H9 (cell line): Measurements from ENCODE around the gene PRKCZ. TPM values are rescaled to one million over a fixed set of nuclear protein-coding genes. Genes with fewer than 3 reads are reported as not detected.

ENCODE experiments used
- DNase-seq: peaks from one replicate; pipeline ENCODE4 v3.0.0-alpha.2; 2017
- H2AFZ ChIP-seq: one replicate; pipeline ENCODE4 v1.6.1; 2013; ENCODE audit warnings: mild to moderate bottlenecking, low read length, control low read depth, moderate library complexity
- H2AK5ac ChIP-seq: 2 replicates; pipeline ENCODE4 v1.6.1; 2013; ENCODE audit warnings: low read length, control low read depth, mixed read lengths; ENCODE audit not compliant: insufficient read length
- H2BK120ac ChIP-seq: one replicate; pipeline ENCODE4 v1.6.1; 2013; ENCODE audit warnings: low read depth, mild to moderate bottlenecking, low read length, control low read depth, inconsistent platforms; ENCODE audit not compliant: poor library complexity, severe bottlenecking
- H2BK12ac ChIP-seq: 2 replicates; pipeline ENCODE4 v1.6.1; 2013; ENCODE audit warnings: low read length, control low read depth, mixed read lengths, low read depth; ENCODE audit not compliant: insufficient read length
- H2BK15ac ChIP-seq: 2 replicates; pipeline ENCODE4 v1.6.1; 2013; ENCODE audit warnings: low read depth, low read length, control low read depth
- H2BK20ac ChIP-seq: one replicate; pipeline ENCODE4 v1.6.1; 2013; ENCODE audit warnings: low read depth, mild to moderate bottlenecking, low read length, control low read depth, inconsistent platforms; ENCODE audit not compliant: poor library complexity, severe bottlenecking
- H2BK5ac ChIP-seq: 2 replicates; pipeline ENCODE4 v1.6.1; 2013; ENCODE audit warnings: low read length, control low read depth, mixed read lengths; ENCODE audit not compliant: insufficient read length
- H3K14ac ChIP-seq: 2 replicates; pipeline ENCODE4 v1.6.1; 2013; ENCODE audit warnings: low read length, control low read depth; ENCODE audit not compliant: insufficient read depth
- H3K18ac ChIP-seq: 2 replicates; pipeline ENCODE4 v1.6.1; 2013; ENCODE audit warnings: low read depth, mild to moderate bottlenecking, mixed read lengths, low read length, control low read depth; ENCODE audit not compliant: insufficient read length
- H3K23ac ChIP-seq: 2 replicates; pipeline ENCODE4 v1.6.1; 2013; ENCODE audit warnings: low read length, control low read depth, mixed read lengths, low read depth; ENCODE audit not compliant: insufficient read length
- H3K23me2 ChIP-seq: 2 replicates; pipeline ENCODE4 v1.6.1; 2013; ENCODE audit warnings: low read depth, mild to moderate bottlenecking, mixed read lengths, low read length, control low read depth; ENCODE audit not compliant: insufficient read length, poor library complexity, severe bottlenecking
- H3K27ac ChIP-seq: 2 replicates; pipeline ENCODE4 v1.5.1; 2013; ENCODE audit warnings: low read length, control low read depth, mixed read lengths, low read depth; ENCODE audit not compliant: insufficient read length
- H3K27me3 ChIP-seq: 2 replicates; pipeline ENCODE4 v1.6.1; 2013; ENCODE audit warnings: low read length, control low read depth, inconsistent platforms; ENCODE audit not compliant: insufficient read depth
- H3K4ac ChIP-seq: 2 replicates; pipeline ENCODE4 v1.6.1; 2013; ENCODE audit warnings: low read depth, mild to moderate bottlenecking, control low read depth, inconsistent platforms, low read length, moderate library complexity
- H3K4me1 ChIP-seq: 2 replicates; pipeline ENCODE4 v1.6.1; 2013; ENCODE audit warnings: low read length, control low read depth, inconsistent platforms; ENCODE audit not compliant: insufficient read depth
- H3K4me2 ChIP-seq: 2 replicates; pipeline ENCODE4 v1.6.1; 2013; ENCODE audit warnings: low read length, control low read depth, mixed read lengths; ENCODE audit not compliant: insufficient read length, insufficient read depth
- H3K56ac ChIP-seq: 2 replicates; pipeline ENCODE4 v1.6.1; 2013; ENCODE audit warnings: low read depth, mild to moderate bottlenecking, mixed read lengths, low read length, control low read depth; ENCODE audit not compliant: insufficient read length
- H3K79me1 ChIP-seq: 2 replicates; pipeline ENCODE4 v1.6.1; 2013; ENCODE audit warnings: low read depth, mild to moderate bottlenecking, moderate library complexity, low read length, control low read depth, inconsistent platforms; ENCODE audit not compliant: insufficient read depth, poor library complexity, severe bottlenecking
- H3K79me2 ChIP-seq: 2 replicates; pipeline ENCODE4 v1.6.1; 2013; ENCODE audit warnings: low read length, control low read depth, inconsistent platforms; ENCODE audit not compliant: insufficient read depth
- H3K9ac ChIP-seq: 2 replicates; pipeline ENCODE4 v1.6.1; 2013; ENCODE audit warnings: low read length, control low read depth, mixed read lengths; ENCODE audit not compliant: insufficient read length; ENCODE audit errors: extremely low read depth
- H3K9me3 ChIP-seq: one replicate; pipeline ENCODE4 v1.6.1; 2013; ENCODE audit warnings: low read depth, low read length, inconsistent platforms; ENCODE audit not compliant: control insufficient read depth
- H3T11ph ChIP-seq: one replicate; pipeline ENCODE4 v1.6.1; 2013; ENCODE audit warnings: mild to moderate bottlenecking, low read length, control low read depth, inconsistent platforms
- H4K20me1 ChIP-seq: one replicate; pipeline ENCODE4 v1.6.1; 2013; ENCODE audit not compliant: control insufficient read depth, insufficient read length, insufficient read depth
- H4K5ac ChIP-seq: 2 replicates; pipeline ENCODE4 v1.6.1; 2013; ENCODE audit warnings: low read depth, mild to moderate bottlenecking, mixed read lengths, low read length, control low read depth; ENCODE audit not compliant: insufficient read length
- H4K8ac ChIP-seq: replicated peaks from 2 replicates; pipeline ENCODE4 v1.6.1; 2013; ENCODE audit warnings: low read length, control low read depth, mixed read lengths, low read depth; ENCODE audit not compliant: insufficient read length
- H4K91ac ChIP-seq: 2 replicates; pipeline ENCODE4 v1.6.1; 2013; ENCODE audit warnings: low read depth, mild to moderate bottlenecking, moderate library complexity, mixed read lengths, low read length, control low read depth; ENCODE audit not compliant: insufficient read length
- H3K27ac Mint-ChIP-seq, 3 experiments: 2 replicates in 2 of 3; 3 replicates in 1 of 3; pipeline ENCODE4 v1.8.0; 2020 to 2021; ENCODE audit warnings: mixed read lengths in 3 of 3, mild to moderate bottlenecking in 1 of 3, moderate library complexity in 1 of 3
- H3K27me3 Mint-ChIP-seq: 2 replicates; pipeline ENCODE4 v1.8.0; 2021; ENCODE audit warnings: low read depth, mild to moderate bottlenecking, moderate library complexity, mixed read lengths
- H3K36me3 Mint-ChIP-seq, 3 experiments: 2 replicates in 2 of 3; 3 replicates in 1 of 3; pipeline ENCODE4 v1.8.0; 2020 to 2021; ENCODE audit warnings: low read depth in 3 of 3, mixed read lengths in 3 of 3; ENCODE audit not compliant: insufficient read depth in 1 of 3
- H3K4me1 Mint-ChIP-seq, 2 experiments: 2 replicates each; pipeline ENCODE4 v1.8.0; 2020; ENCODE audit warnings: mixed read lengths in 2 of 2
- H3K4me3 Mint-ChIP-seq, 2 experiments: 2 replicates in 1 of 2; 3 replicates in 1 of 2; pipeline ENCODE4 v1.8.0; 2020 to 2021; ENCODE audit warnings: mild to moderate bottlenecking in 2 of 2, mixed read lengths in 2 of 2, moderate library complexity in 1 of 2
- H3K9me3 Mint-ChIP-seq, 2 experiments: 2 replicates in 1 of 2; 3 replicates in 1 of 2; pipeline ENCODE4 v1.8.0; 2020; ENCODE audit warnings: mild to moderate bottlenecking in 2 of 2, mixed read lengths in 2 of 2, moderate library complexity in 1 of 2
- CTCF ChIP-seq: fragments of 200-600 bp; sonication (generic); conservative IDR thresholded peaks from 3 replicates; pipeline ENCODE4 v1.8.0; 2021; ENCODE audit warnings: antibody characterized with exemption, mild to moderate bottlenecking
- WGBS: extraction: QIAGEN DNeasy Blood & Tissue Kit; methylation state at CpG from one replicate; pipeline ENCODE4 v1.1.7; 2013; ENCODE audit warnings: missing lambda C conversion rate, low lambda C conversion rate, mixed read lengths; ENCODE audit not compliant: insufficient read length; ENCODE audit errors: extremely low coverage; 5-methylcytosine and 5-hydroxymethylcytosine counted together
- total RNA-seq: library from RNA; stranded (reverse); gene quantifications from 2 replicates; pipeline ENCODE4 v1.2.1, GENCODE V29; 2021

PRKCZ gene
- total RNA-seq, 1 experiment from 2014 or later: 48.4 TPM

GRCh38 chr1:2200308-2200943 is 150.2 kb downstream of the PRKCZ start:
- no peaks in the 10 kb centered on the region for H3K4me1 ChIP-seq
- Mint-ChIP-seq H3K27ac (no peak overlapping the region), H3K27me3 (no peaks in the 10 kb centered on the region; the same call in 1 of the 2 replicates), H3K36me3 (no peaks in the 10 kb centered on the region), H3K4me3 (no peak overlapping the region), H3K4me1 (peaks cover 7 to 20% of the 10 kb centered on the region in 2 experiments), H3K9me3 (no peaks in the 10 kb centered on the region)
- H2AFZ ChIP-seq: no peak overlapping the region
- no peak overlapping the region for H3K56ac ChIP-seq
- H2BK5ac ChIP-seq: no peak overlapping the region
- H3K27ac ChIP-seq: no peak overlapping the region
- no peak overlapping the region for H2BK20ac ChIP-seq
- H4K5ac ChIP-seq: no peak overlapping the region
- no peaks in the 10 kb centered on the region for H3K79me1 ChIP-seq
- H2AK5ac ChIP-seq: no peak overlapping the region
- H3K4ac ChIP-seq: no peak overlapping the region
- H3T11ph ChIP-seq: no peak overlapping the region
- no peaks in the 10 kb centered on the region for H3K79me2 ChIP-seq
- no peak overlapping the region for H3K18ac ChIP-seq
- H4K20me1 ChIP-seq: no peaks in the 10 kb centered on the region
- no CpG with 5 or more reads among the region's 21 CpGs for WGBS
- no peak overlapping the region for H3K9ac ChIP-seq
- H2BK12ac ChIP-seq: no peak overlapping the region
- H2BK15ac ChIP-seq: no peak overlapping the region
- H4K8ac ChIP-seq: no peak overlapping the region
- no peak for TF ChIP-seq CTCF
- no peak overlapping the region for H3K23ac ChIP-seq
- H3K14ac ChIP-seq: no peak overlapping the region
- H3K27me3 ChIP-seq: no peaks in the 10 kb centered on the region
- DNase-seq: no peak
- H4K91ac ChIP-seq: no peak overlapping the region
- H3K4me2 ChIP-seq: no peak overlapping the region
- H3K9me3 ChIP-seq: no peaks in the 10 kb centered on the region
- peaks cover 9% of the 10 kb centered on the region for H3K23me2 ChIP-seq
- H2BK120ac ChIP-seq: no peak overlapping the region
